ENCODE results near the gene UQCRHL.

DNA sequence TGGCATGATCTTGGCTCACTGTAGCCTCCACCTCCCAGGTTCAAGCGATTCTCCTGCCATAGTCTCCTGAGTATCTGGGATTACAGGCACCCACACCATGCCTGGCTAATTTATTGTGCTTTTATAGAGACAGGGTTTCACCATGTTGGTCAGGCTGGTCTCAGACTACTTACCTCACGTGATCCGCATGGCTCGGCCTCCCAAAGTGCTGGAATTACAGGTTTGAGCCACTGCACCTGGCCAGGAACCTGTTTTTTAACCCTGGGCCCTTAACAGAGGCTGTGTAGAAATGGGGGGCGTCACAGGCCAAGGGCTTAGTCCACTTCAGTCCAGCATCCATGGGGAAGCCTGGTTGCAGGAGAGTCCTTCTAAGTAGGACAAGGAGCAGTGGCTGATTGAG, 39.5 kb downstream of the UQCRHL start:
- TF ChIP-seq, protein P1, sequence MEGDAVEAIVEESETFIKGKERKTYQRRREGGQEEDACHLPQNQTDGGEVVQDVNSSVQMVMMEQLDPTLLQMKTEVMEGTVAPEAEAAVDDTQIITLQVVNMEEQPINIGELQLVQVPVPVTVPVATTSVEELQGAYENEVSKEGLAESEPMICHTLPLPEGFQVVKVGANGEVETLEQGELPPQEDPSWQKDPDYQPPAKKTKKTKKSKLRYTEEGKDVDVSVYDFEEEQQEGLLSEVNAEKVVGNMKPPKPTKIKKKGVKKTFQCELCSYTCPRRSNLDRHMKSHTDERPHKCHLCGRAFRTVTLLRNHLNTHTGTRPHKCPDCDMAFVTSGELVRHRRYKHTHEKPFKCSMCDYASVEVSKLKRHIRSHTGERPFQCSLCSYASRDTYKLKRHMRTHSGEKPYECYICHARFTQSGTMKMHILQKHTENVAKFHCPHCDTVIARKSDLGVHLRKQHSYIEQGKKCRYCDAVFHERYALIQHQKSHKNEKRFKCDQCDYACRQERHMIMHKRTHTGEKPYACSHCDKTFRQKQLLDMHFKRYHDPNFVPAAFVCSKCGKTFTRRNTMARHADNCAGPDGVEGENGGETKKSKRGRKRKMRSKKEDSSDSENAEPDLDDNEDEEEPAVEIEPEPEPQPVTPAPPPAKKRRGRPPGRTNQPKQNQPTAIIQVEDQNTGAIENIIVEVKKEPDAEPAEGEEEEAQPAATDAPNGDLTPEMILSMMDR (IDR thresholded peaks at IDR 0.05), result no peak
- no peak for TF ChIP-seq POLR2A (IDR thresholded peaks at IDR 0.05)
